ENCODE measurements around the gene SLFN13. TPM values are rescaled to one million over a fixed set of nuclear protein-coding genes. Genes with fewer than 3 reads are reported as not detected.
"Not testable (repeated sequence)": the region's sequence is repeated elsewhere in the genome, so short reads cannot be mapped to it uniquely, and the experiment has no call there.

Gene SLFN13
- total RNA-seq, 2 donors from 2014 or later = 2.1 to 2.3 TPM

- Histone ChIP-seq H3K27ac (no peak overlapping the region), H3K4me1 (no peaks in the 10 kb centered on the region), H3K36me3 (replicated peaks in 1 of 2; ENCODE audit: insufficient read depth in 1 of 2, low read depth in 2 of 2) (no peaks in the 10 kb centered on the region), H3K27me3 (no peaks in the 10 kb centered on the region), H3K4me3 (no peak overlapping the region), H3K9me3 (no peaks in the 10 kb centered on the region)
- ATAC-seq (no peak), DNase-seq (no peak)
- TF ChIP-seq CTCF (IDR thresholded peaks at IDR 0.05) = no peak
- TF ChIP-seq POLR2A (IDR thresholded peaks at IDR 0.05) = no peak
- 44 to 69% methylated on average over 2 of the region's 2 CpGs for WGBS, 2 donors
- intact Hi-C loops (cut with DNase I) = no loop called here
These were observed 27.8 kb upstream of the SLFN13 start for GRCh38 chr17:35476283-35476820.

GRCh38 chr17:35468475-35468874 is 19.9 kb upstream of the SLFN13 start:
- intact Hi-C loops (cut with DNase I) = no loop called here
- H3K4me1 ChIP-seq = no peaks in the 10 kb centered on the region
- ATAC-seq = no peak
- DNase-seq = no peak
- H3K27me3 ChIP-seq = no peaks in the 10 kb centered on the region
- H3K36me3 ChIP-seq (replicated peaks in 1 of 2; ENCODE audit: insufficient read depth in 1 of 2, low read depth in 2 of 2) = no peaks in the 10 kb centered on the region
- no peak for TF ChIP-seq CTCF (IDR thresholded peaks at IDR 0.05)
- no peak for TF ChIP-seq POLR2A (IDR thresholded peaks at IDR 0.05)
- H3K27ac ChIP-seq = no peak overlapping the region
- H3K9me3 ChIP-seq = no peaks in the 10 kb centered on the region
- H3K4me3 ChIP-seq = no peak overlapping the region
- WGBS, 2 donors = 48% methylated on average over 4 of the region's 4 CpGs

GRCh38 chr17:35467824-35468223 is 19.3 kb upstream of the SLFN13 start:
- TF ChIP-seq POLR2A (IDR thresholded peaks at IDR 0.05) (no peak), CTCF (IDR thresholded peaks at IDR 0.05) (no peak)
- no peaks in the 10 kb centered on the region for H3K36me3 ChIP-seq (replicated peaks in 1 of 2; ENCODE audit: insufficient read depth in 1 of 2, low read depth in 2 of 2)
- no peak overlapping the region for H3K27ac ChIP-seq
- H3K4me3 ChIP-seq = no peak overlapping the region
- intact Hi-C loops (cut with DNase I) = no loop called here
- no peak for DNase-seq
- ATAC-seq = no peak
- no peaks in the 10 kb centered on the region for H3K9me3 ChIP-seq
- no peaks in the 10 kb centered on the region for H3K4me1 ChIP-seq
- no peaks in the 10 kb centered on the region for H3K27me3 ChIP-seq
- 77 to 79% methylated on average over 4 of the region's 4 CpGs for WGBS, 2 donors

GRCh38 chr17:35460354-35460851 is 11.8 kb upstream of the SLFN13 start:
- 6 to 25% methylated on average over 18 to 43 of the region's 44 CpGs for WGBS, 2 donors
- ATAC-seq (peak; percentile 100), DNase-seq (peak; percentile 75 to 87 (median 79))
- no peak overlapping the region for H3K4me3 ChIP-seq
- intact Hi-C loops (cut with DNase I) = no loop called here
- H3K9me3 ChIP-seq = no peaks in the 10 kb centered on the region
- H3K36me3 ChIP-seq (replicated peaks in 1 of 2; ENCODE audit: insufficient read depth in 1 of 2, low read depth in 2 of 2) = no peaks in the 10 kb centered on the region
- TF ChIP-seq CTCF (IDR thresholded peaks at IDR 0.05) = no peak
- no peak for TF ChIP-seq POLR2A (IDR thresholded peaks at IDR 0.05)
- peaks cover 5% of the 10 kb centered on the region for H3K4me1 ChIP-seq
- H3K27ac ChIP-seq = peak overlapping the region in 2 of 4 donors; percentile 38 to 58
- no peaks in the 10 kb centered on the region for H3K27me3 ChIP-seq

- H3K4me1 ChIP-seq; H3K27me3 ChIP-seq; H3K36me3 ChIP-seq (replicated peaks in 1 of 2; ENCODE audit: insufficient read depth in 1 of 2, low read depth in 2 of 2); H3K27ac ChIP-seq; ATAC-seq; H3K9me3 ChIP-seq; intact Hi-C loops (cut with DNase I); H3K4me3 ChIP-seq; DNase-seq: not testable (repeated sequence)
- WGBS, 2 donors = 72 to 79% methylated on average over 5 of the region's 5 CpGs
These were observed 5.5 kb upstream of the SLFN13 start for GRCh38 chr17:35454035-35454434.

Data from body of pancreas (tissue), 4 donors.